A673 (cell line): ENCODE data around the gene CAMSAP1. TPM values are rescaled to one million over a fixed set of nuclear protein-coding genes. Genes with fewer than 3 reads are reported as not detected.

Experiments used
- BruUV-seq: library from RNA; stranded (reverse); fragments of 400-500 nt; replicated peaks from 2 replicates; lab custom pipeline; 2021; lab: Mats Ljungman, UMichigan
- CTCF ChIA-PET: fragments of 300-600 bp; sonication (Branson Sonifier 250); formaldehyde crosslinking; loops from one replicate; lab custom pipeline; 2022; ENCODE audit warnings: antibody characterized with exemption; lab: Charles Lee
- POLR2A ChIA-PET: fragments of 300-600 bp; sonication (Branson Sonifier 250); formaldehyde crosslinking; loops from one replicate; lab custom pipeline; 2022; ENCODE audit warnings: antibody characterized with exemption; ENCODE audit not compliant: low non-redundant PET; lab: Charles Lee
- DNase-seq: peaks from one replicate; pipeline ENCODE4 v3.0.0-alpha.2; 2015; ENCODE audit warnings: low spot score
- H3K27ac ChIP-seq: fragments of 200-600 bp; sonication (generic); 2 replicates; pipeline ENCODE4 v1.5.1; 2016; ENCODE audit warnings: mixed run types, low read depth, mild to moderate bottlenecking, mixed read lengths, antibody characterized with exemption, low read length; ENCODE audit not compliant: poor library complexity, severe bottlenecking
- H3K27me3 ChIP-seq: fragments of 200-600 bp; sonication (generic); replicated peaks from 2 replicates; pipeline ENCODE4 v1.6.1; 2017; ENCODE audit warnings: mixed run types, low read depth, mild to moderate bottlenecking, mixed read lengths, antibody characterized with exemption, low read length; ENCODE audit not compliant: insufficient read depth, poor library complexity
- H3K36me3 ChIP-seq: fragments of 200-600 bp; sonication (generic); 2 replicates; pipeline ENCODE4 v1.6.1; 2016; ENCODE audit warnings: mixed run types, mild to moderate bottlenecking, mixed read lengths, antibody characterized with exemption, low read length; ENCODE audit not compliant: insufficient read depth, poor library complexity, severe bottlenecking
- H3K4me1 ChIP-seq: fragments of 200-600 bp; sonication (generic); 2 replicates; pipeline ENCODE4 v1.6.1; 2017; ENCODE audit warnings: mixed run types, mild to moderate bottlenecking, mixed read lengths, antibody characterized with exemption, low read length; ENCODE audit not compliant: insufficient read depth, poor library complexity, severe bottlenecking
- H3K4me3 ChIP-seq: fragments of 200-600 bp; sonication (generic); 2 replicates; pipeline ENCODE4 v1.5.1; 2016; ENCODE audit warnings: low read depth, mixed run types, mild to moderate bottlenecking, mixed read lengths, low read length; ENCODE audit not compliant: poor library complexity, severe bottlenecking
- H3K9me3 ChIP-seq: fragments of 200-600 bp; sonication (generic); 2 replicates; pipeline ENCODE4 v1.6.1; 2016; ENCODE audit warnings: mixed run types, low read depth, mild to moderate bottlenecking, mixed read lengths, antibody characterized with exemption, low read length; ENCODE audit not compliant: poor library complexity, severe bottlenecking
- EZH2 ChIP-seq: fragments of 200-600 bp; sonication (generic); IDR thresholded peaks from 2 replicates; pipeline ENCODE4 v1.6.1; 2017; ENCODE audit warnings: borderline replicate concordance, low read depth, mild to moderate bottlenecking, mixed read lengths, antibody characterized with exemption, low read length; ENCODE audit not compliant: poor library complexity, severe bottlenecking
- intact Hi-C: fragments of 100-400 bp; cut with micrococcal nuclease; formaldehyde crosslinking; loops from one replicate; pipeline ENCODE4 v1.10.0; 2022; ENCODE audit not compliant: unreplicated experiment
- total RNA-seq: library from RNA; stranded (reverse); gene quantifications from 2 replicates; pipeline ENCODE4 v1.2.3, GENCODE V29; 2021
- TF ChIP-seq, protein P1 (sequence below): fragments of 300-800, 200-600 bp; sonication (generic); conservative IDR thresholded peaks from 2 replicates; pipeline ENCODE4 v1.5.1; 2017; ENCODE audit warnings: low read depth, mild to moderate bottlenecking, antibody characterized with exemption, low read length, moderate library complexity, mixed read lengths

Gene CAMSAP1
- total RNA-seq, 1 experiment from 2014 or later = 52.3 TPM

DNA sequence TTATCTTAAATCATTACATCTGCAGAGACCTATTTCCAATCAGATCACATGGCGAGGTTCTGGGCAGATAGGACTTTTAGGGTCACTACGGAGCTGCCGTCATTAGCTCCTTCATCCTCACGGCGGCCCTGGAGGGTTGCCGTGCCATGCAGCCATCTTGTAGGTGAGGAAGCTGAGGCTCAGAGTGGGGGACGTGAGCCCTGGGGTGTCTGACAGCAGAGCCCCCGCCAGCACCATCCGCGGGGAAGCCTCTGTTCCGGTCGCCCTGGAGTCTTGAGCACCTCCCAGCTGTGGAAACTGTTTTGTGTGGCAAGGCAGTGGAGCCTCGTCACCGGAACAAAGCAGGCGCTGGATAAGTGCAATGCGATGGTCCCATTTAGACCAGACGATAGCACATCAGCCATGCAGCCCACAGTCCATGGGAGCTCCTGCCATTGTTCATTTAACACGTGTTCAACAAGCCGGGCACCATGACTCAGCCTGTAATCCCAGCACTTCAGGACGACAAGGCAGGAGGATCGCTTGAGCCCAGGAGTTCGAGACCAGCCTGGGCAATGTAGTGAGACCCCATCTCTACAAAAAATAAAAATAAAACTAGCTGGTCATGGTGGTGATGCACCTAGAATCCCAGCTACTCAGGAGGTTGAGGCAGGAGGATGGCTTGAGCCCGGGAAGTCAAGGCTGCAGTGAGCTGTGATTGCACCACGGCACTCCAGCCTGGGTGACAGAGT, 143.5 kb downstream of the CAMSAP1 start:
- TF ChIP-seq, protein P1, sequence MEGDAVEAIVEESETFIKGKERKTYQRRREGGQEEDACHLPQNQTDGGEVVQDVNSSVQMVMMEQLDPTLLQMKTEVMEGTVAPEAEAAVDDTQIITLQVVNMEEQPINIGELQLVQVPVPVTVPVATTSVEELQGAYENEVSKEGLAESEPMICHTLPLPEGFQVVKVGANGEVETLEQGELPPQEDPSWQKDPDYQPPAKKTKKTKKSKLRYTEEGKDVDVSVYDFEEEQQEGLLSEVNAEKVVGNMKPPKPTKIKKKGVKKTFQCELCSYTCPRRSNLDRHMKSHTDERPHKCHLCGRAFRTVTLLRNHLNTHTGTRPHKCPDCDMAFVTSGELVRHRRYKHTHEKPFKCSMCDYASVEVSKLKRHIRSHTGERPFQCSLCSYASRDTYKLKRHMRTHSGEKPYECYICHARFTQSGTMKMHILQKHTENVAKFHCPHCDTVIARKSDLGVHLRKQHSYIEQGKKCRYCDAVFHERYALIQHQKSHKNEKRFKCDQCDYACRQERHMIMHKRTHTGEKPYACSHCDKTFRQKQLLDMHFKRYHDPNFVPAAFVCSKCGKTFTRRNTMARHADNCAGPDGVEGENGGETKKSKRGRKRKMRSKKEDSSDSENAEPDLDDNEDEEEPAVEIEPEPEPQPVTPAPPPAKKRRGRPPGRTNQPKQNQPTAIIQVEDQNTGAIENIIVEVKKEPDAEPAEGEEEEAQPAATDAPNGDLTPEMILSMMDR = no peak
- no peak for TF ChIP-seq EZH2
- intact Hi-C loops = no loop called here
- ChIA-PET CTCF (no interaction called here), POLR2A (no interaction called here)
- no peak for DNase-seq
- Histone ChIP-seq H3K27me3 (no peaks in the 10 kb centered on the region), H3K36me3 (no peaks in the 10 kb centered on the region), H3K9me3 (no peaks in the 10 kb centered on the region), H3K27ac (no peak overlapping the region), H3K4me1 (no peaks in the 10 kb centered on the region), H3K4me3 (no peak overlapping the region)
- BruUV-seq = no TSS peak

DNA sequence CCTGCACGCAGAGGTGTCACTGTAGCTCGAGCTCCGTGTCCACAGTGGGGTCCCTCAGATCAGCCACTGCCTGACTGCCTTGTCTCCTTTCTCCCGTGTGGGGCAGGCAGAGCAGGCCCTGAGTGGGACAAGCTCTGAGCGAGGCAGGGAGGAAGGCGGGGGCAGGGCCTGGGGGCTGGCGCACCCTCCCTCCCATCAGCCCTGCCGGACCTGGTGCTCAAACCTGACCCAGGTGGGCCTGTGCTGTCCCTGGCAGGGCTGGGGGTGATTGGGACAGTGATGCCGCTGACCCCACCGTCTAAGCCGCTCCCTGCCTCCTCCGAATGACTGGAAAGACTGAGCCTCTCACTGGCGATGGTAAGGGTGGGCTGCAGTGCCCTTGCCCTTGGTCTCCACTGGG, 144.4 kb downstream of the CAMSAP1 start:
- POLR2A ChIA-PET = no interaction called here
- H3K4me1 ChIP-seq = no peaks in the 10 kb centered on the region
- no peaks in the 10 kb centered on the region for H3K36me3 ChIP-seq
- no peak overlapping the region for H3K27ac ChIP-seq
- TF ChIP-seq EZH2 = no peak
- TF ChIP-seq, protein P1 = no peak
- no peak for DNase-seq
- no peaks in the 10 kb centered on the region for H3K9me3 ChIP-seq
- intact Hi-C loops = no loop called here
- CTCF ChIA-PET = no interaction called here
- no TSS peak for BruUV-seq
- no peaks in the 10 kb centered on the region for H3K27me3 ChIP-seq
- H3K4me3 ChIP-seq = no peak overlapping the region

DNA sequence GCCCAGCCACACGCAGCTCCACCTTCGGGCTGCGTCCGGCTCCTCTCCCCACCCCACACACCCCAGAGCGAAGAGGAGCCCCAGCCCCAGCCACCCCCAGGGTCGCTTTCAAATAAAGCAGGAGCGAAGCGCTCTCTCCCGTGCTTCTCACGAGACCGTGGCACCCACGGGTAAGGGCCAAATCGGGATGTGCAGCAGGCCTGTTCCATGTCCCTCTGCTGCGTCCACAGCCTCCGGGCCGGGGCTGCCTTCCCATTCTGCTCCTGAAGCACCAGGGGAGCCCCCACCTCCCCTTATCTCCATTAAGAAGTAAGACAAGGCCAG, 145.5 kb downstream of the CAMSAP1 start:
- TF ChIP-seq, protein P1 = no peak
- TF ChIP-seq EZH2 = no peak
- CTCF ChIA-PET = no interaction called here
- intact Hi-C loops = no loop called here

More for the DNA sequence above, 145.5 kb downstream of the CAMSAP1 start:
- H3K4me1 ChIP-seq = no peaks in the 10 kb centered on the region
- no peak for DNase-seq
- H3K9me3 ChIP-seq = no peaks in the 10 kb centered on the region
- no peak overlapping the region for H3K27ac ChIP-seq
- POLR2A ChIA-PET = no interaction called here
- no TSS peak for BruUV-seq
- no peak overlapping the region for H3K4me3 ChIP-seq
- no peaks in the 10 kb centered on the region for H3K36me3 ChIP-seq
- no peaks in the 10 kb centered on the region for H3K27me3 ChIP-seq
